Endothelial cell of umbilical vein (primary cell): ENCODE measurements around the gene GJD2. TPM values are rescaled to one million over a fixed set of nuclear protein-coding genes. Genes with fewer than 3 reads are reported as not detected.

Source experiments
- BruUV-seq: library from RNA; stranded (reverse); fragments of 400-500 nt; replicated peaks from 2 replicates; lab custom pipeline; 2021; lab: Mats Ljungman, UMichigan
- CTCF ChIA-PET: fragments of 300-600, 350-600 bp; sonication (Branson Sonifier 250); formaldehyde crosslinking; loops from one replicate; lab custom pipeline; 2021; ENCODE audit warnings: antibody characterized with exemption, inconsistent platforms; lab: Charles Lee
- POLR2A ChIA-PET: fragments of 300-600, 350-600 bp; sonication (Branson Sonifier 250); formaldehyde crosslinking; loops from one replicate; lab custom pipeline; 2021; ENCODE audit warnings: antibody characterized with exemption, inconsistent platforms; lab: Charles Lee
- DNase-seq: peaks from one replicate; pipeline ENCODE4 v3.0.0-alpha.2; 2011; ENCODE audit warnings: low read depth, low spot score
- FAIRE-seq: peaks from 2 replicates; lab custom pipeline; 2011; peaks lifted over from hg19 to GRCh38; lab: Jason Lieb, UNC
- H2AFZ ChIP-seq: 2 replicates; pipeline ENCODE4 v1.6.0; 2012; ENCODE audit warnings: low read depth, low read length, control low read depth, inconsistent platforms
- H3K27ac ChIP-seq: 2 replicates; pipeline ENCODE4 v1.5.1; 2011; ENCODE audit warnings: low read depth, mild to moderate bottlenecking, control low read depth, low read length, moderate library complexity; ENCODE audit not compliant: insufficient read depth
- H3K27me3 ChIP-seq, 2 experiments: 2 replicates each; pipeline versions ENCODE4 v1.6.0 to v1.6.1; 2011; ENCODE audit warnings: low read length in 2 of 2, mixed read lengths in 1 of 2; ENCODE audit not compliant: control insufficient read depth in 2 of 2, insufficient read depth in 2 of 2
- H3K36me3 ChIP-seq, 2 experiments: 2 replicates in 1 of 2; 3 replicates in 1 of 2; pipeline ENCODE4 v1.5.1; 2011; ENCODE audit warnings: low read length in 2 of 2, mild to moderate bottlenecking in 1 of 2, moderate library complexity in 1 of 2; ENCODE audit not compliant: control insufficient read depth in 2 of 2, insufficient read depth in 2 of 2; ENCODE audit errors: extremely low read depth in 1 of 2
- H3K4me1 ChIP-seq: 3 replicates; pipeline ENCODE4 v1.5.1; 2011; ENCODE audit warnings: mild to moderate bottlenecking, low read length; ENCODE audit not compliant: control insufficient read depth, insufficient read depth; ENCODE audit errors: extremely low read depth
- H3K4me2 ChIP-seq: 2 replicates; pipeline ENCODE4 v1.6.1; 2011; ENCODE audit warnings: low read length, control low read depth, mixed read lengths; ENCODE audit not compliant: insufficient read depth
- H3K4me3 ChIP-seq, 3 experiments: fragments of 200-600 bp in 1 of 3; sonication (generic), shearing (Covaris generic) in 1 of 3; replicated peaks in 1 of 3; 2 replicates each; pipeline ENCODE4 v1.5.1; 2011 to 2016; ENCODE audit warnings: control low read depth in 3 of 3, low read length in 3 of 3, mild to moderate bottlenecking in 2 of 3, inconsistent platforms in 1 of 3, low read depth in 1 of 3, moderate library complexity in 1 of 3; ENCODE audit not compliant: insufficient read depth in 1 of 3
- H3K79me2 ChIP-seq: 2 replicates; pipeline ENCODE4 v1.6.0; 2012; ENCODE audit warnings: low read length, inconsistent platforms; ENCODE audit not compliant: control insufficient read depth, insufficient read depth
- H3K9ac ChIP-seq: replicated peaks from 2 replicates; pipeline ENCODE3; 2011; ENCODE audit warnings: low read length, control low read depth; ENCODE audit not compliant: insufficient read depth; ENCODE audit errors: extremely low read depth
- H3K9me1 ChIP-seq: replicated peaks from 3 replicates; pipeline ENCODE4 v1.6.0; 2011; ENCODE audit warnings: mild to moderate bottlenecking, low read length; ENCODE audit not compliant: control insufficient read depth, insufficient read depth; ENCODE audit errors: extremely low read depth
- H3K9me3 ChIP-seq: replicated peaks from 2 replicates; pipeline ENCODE4 v1.5.1; 2012; ENCODE audit warnings: low read length, inconsistent platforms; ENCODE audit not compliant: control insufficient read depth, insufficient read depth
- H4K20me1 ChIP-seq: replicated peaks from 2 replicates; pipeline ENCODE3; 2011; ENCODE audit warnings: mild to moderate bottlenecking, low read length; ENCODE audit not compliant: control insufficient read depth, insufficient read depth; ENCODE audit errors: extremely low read depth
- EZH2 ChIP-seq: IDR thresholded peaks from 2 replicates; pipeline ENCODE4 v1.6.1; 2012; ENCODE audit warnings: borderline replicate concordance, low read depth, mild to moderate bottlenecking, moderate library complexity, low read length, inconsistent platforms; ENCODE audit not compliant: severe bottlenecking
- FOS ChIP-seq: IDR thresholded peaks from 2 replicates; pipeline ENCODE4 v1.6.1; 2011; ENCODE audit warnings: mild to moderate bottlenecking, low read length, moderate library complexity, borderline replicate concordance; ENCODE audit not compliant: insufficient read depth
- GATA2 ChIP-seq: IDR thresholded peaks from 2 replicates; pipeline ENCODE4 v1.7.0; 2011; ENCODE audit warnings: low read depth, mild to moderate bottlenecking, moderate library complexity, mixed read lengths, low read length; ENCODE audit not compliant: insufficient read length, insufficient read depth
- JUN ChIP-seq: IDR thresholded peaks from 2 replicates; pipeline ENCODE4 v1.6.1; 2011; ENCODE audit warnings: borderline replicate concordance, low read depth; ENCODE audit not compliant: insufficient read length, insufficient read depth
- MAX ChIP-seq: IDR thresholded peaks from 2 replicates; pipeline ENCODE4 v1.6.1; 2011; ENCODE audit not compliant: insufficient read depth, insufficient read length
- MYC ChIP-seq: IDR thresholded peaks from one replicate; pipeline ENCODE4 v1.6.1; 2011; ENCODE audit warnings: mild to moderate bottlenecking, low read depth, low read length
- POLR2A ChIP-seq: IDR thresholded peaks from 2 replicates; pipeline ENCODE4 v1.6.1; 2012; ENCODE audit warnings: low read depth, mild to moderate bottlenecking, control low read depth, low read length
- POLR2AphosphoS5 ChIP-seq: IDR thresholded peaks from 2 replicates; pipeline ENCODE4 v1.6.1; 2012; ENCODE audit warnings: low read depth, mild to moderate bottlenecking, control low read depth, low read length, moderate library complexity; ENCODE audit not compliant: insufficient read depth
- dilution Hi-C: fragments of 300-500 bp; cut with MboI; formaldehyde crosslinking; loops from one replicate; pipeline ENCODE4 v1.15.0; 2019; ENCODE audit warnings: low sequenced_read_pairs; ENCODE audit not compliant: extremely low pct_ligation_motif_present
- intact Hi-C: fragments of 100-400 bp; cut with micrococcal nuclease; formaldehyde crosslinking; loops from one replicate; pipeline ENCODE4 v1.10.0; 2022
- polyA plus RNA-seq, 4 experiments: library from polyadenylated mRNA; depleted of rRNA in 3 of 4; stranded (reverse) in 3 of 4; unstranded in 1 of 4; fragments of >200 nt; gene quantifications; 2 replicates each; pipeline versions ENCODE4 v1.2.1 to v1.2.3, GENCODE V29; 2011 to 2012; ENCODE audit warnings: missing spikeins in 1 of 4
- total RNA-seq: library from RNA; stranded (reverse); gene quantifications from 2 replicates; pipeline ENCODE4 v1.2.3, GENCODE V29; 2021
- TF ChIP-seq, protein P1 (sequence below), 2 donors: IDR thresholded peaks; 1 replicate in 1 of 2; 2 replicates in 1 of 2; pipeline ENCODE4 v1.5.1; 2011; ENCODE audit warnings: low read length in 2 of 2, mild to moderate bottlenecking in 2 of 2, moderate library complexity in 2 of 2, control low read depth in 1 of 2, inconsistent platforms in 1 of 2, low read depth in 1 of 2; ENCODE audit not compliant: insufficient read depth in 1 of 2; ENCODE audit errors: extremely low read depth in 1 of 2

Gene GJD2
- total and polyA plus RNA-seq, 2 donors (not counting 3 experiments of a cell fraction or from before 2014, with no cell fraction given): not detected

DNA sequence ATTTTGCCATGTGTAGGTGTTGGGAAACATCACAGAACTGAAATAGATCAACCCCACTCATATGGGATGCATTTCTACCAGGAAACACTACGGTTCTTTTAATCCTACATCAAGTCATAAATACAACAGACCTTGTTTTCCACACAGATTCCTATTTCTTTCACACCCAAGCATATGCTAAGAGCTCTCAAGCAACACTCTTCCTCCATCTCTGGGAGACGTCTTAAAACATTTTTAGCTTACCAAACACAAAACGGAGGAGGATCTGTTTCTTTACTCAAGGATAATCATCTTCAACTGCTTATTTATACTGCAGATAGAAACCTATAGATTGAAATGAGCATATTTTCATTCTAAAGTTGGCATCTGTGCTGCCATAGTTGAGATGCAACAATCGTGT is 5.1 kb downstream of the GJD2 start:
- Histone ChIP-seq H4K20me1 (no peaks in the 10 kb centered on the region), H3K9me1 (no peaks in the 10 kb centered on the region), H3K9ac (no peak overlapping the region), H3K27ac (no peak overlapping the region), H3K27me3 (peaks cover 11 to 26% of the 10 kb centered on the region in 2 experiments), H3K9me3 (no peaks in the 10 kb centered on the region), H3K79me2 (no peaks in the 10 kb centered on the region), H3K4me2 (no peak overlapping the region), H3K4me3 (no peak overlapping the region), H2AFZ (no peak overlapping the region), H3K36me3 (no peaks in the 10 kb centered on the region), H3K4me1 (no peaks in the 10 kb centered on the region)
- no peak for DNase-seq
- no peak for TF ChIP-seq MYC
- TF ChIP-seq EZH2: no peak
- TF ChIP-seq, protein P1, sequence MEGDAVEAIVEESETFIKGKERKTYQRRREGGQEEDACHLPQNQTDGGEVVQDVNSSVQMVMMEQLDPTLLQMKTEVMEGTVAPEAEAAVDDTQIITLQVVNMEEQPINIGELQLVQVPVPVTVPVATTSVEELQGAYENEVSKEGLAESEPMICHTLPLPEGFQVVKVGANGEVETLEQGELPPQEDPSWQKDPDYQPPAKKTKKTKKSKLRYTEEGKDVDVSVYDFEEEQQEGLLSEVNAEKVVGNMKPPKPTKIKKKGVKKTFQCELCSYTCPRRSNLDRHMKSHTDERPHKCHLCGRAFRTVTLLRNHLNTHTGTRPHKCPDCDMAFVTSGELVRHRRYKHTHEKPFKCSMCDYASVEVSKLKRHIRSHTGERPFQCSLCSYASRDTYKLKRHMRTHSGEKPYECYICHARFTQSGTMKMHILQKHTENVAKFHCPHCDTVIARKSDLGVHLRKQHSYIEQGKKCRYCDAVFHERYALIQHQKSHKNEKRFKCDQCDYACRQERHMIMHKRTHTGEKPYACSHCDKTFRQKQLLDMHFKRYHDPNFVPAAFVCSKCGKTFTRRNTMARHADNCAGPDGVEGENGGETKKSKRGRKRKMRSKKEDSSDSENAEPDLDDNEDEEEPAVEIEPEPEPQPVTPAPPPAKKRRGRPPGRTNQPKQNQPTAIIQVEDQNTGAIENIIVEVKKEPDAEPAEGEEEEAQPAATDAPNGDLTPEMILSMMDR (IDR thresholded peaks at IDR 0.05; ENCODE audit: extremely low read depth in 1 of 2, insufficient read depth in 1 of 2, low read depth in 1 of 2, low read length in 2 of 2): no peak
- no peak for TF ChIP-seq POLR2A
- TF ChIP-seq MAX: no peak
- no peak for TF ChIP-seq FOS
- no peak for TF ChIP-seq JUN
- no peak for TF ChIP-seq POLR2AphosphoS5
- TF ChIP-seq GATA2: no peak
- intact Hi-C loops (no loop called here), dilution Hi-C loops (no loop called here)
- POLR2A ChIA-PET: no interaction called here
- CTCF ChIA-PET: interaction anchor here (1.3 kb wide), 1 partner anchor 9 kb away, joined by 3 read pairs; no protein-coding TSS in a partner anchor
- no TSS peak for BruUV-seq
- no peak for FAIRE-seq
